ENCODE data around the gene PRSS21.

The PRSS21 gene

DNA sequence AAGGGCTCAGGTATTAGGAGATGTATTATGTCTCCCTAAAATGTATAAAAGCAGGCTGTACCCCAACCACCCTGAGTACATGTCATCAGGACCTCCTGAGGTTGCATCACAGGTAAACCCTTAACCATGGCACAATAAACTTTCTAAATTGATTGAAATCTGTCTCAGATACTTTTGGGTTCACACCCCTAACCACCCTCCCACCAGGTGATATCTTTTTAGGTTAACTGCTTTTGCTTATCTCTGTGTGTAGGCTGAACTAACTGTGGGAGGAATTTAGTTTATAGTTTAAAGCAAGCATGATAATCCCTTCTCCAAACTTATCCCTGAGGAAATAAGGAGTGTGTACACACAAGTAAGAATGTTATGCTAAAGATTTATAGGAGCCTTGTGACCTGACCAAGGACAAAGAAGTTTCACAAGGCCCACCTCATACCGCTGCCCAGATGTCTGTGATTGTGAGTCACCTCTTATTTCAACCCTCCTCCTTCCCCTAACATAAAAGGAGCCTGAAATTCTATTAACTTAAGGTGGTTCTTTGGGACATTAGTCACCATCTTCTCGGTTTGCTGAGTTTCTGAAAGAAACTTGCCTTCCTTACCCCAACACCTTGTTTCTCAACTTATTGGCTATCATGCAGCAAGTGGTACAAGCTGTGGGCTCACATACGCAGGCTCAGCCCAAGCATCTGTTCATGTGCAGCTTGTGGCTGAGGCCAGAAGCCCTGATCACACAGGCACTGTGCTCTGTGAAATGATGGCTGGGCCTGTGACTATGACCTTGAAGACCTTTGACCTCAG, 29.7 kb downstream of the PRSS21 start:
- no peak for DNase-seq

- DNase-seq: no peak
These were observed 32.1 kb downstream of the PRSS21 start for GRCh38 chr16:2848933-2849725.

DNA sequence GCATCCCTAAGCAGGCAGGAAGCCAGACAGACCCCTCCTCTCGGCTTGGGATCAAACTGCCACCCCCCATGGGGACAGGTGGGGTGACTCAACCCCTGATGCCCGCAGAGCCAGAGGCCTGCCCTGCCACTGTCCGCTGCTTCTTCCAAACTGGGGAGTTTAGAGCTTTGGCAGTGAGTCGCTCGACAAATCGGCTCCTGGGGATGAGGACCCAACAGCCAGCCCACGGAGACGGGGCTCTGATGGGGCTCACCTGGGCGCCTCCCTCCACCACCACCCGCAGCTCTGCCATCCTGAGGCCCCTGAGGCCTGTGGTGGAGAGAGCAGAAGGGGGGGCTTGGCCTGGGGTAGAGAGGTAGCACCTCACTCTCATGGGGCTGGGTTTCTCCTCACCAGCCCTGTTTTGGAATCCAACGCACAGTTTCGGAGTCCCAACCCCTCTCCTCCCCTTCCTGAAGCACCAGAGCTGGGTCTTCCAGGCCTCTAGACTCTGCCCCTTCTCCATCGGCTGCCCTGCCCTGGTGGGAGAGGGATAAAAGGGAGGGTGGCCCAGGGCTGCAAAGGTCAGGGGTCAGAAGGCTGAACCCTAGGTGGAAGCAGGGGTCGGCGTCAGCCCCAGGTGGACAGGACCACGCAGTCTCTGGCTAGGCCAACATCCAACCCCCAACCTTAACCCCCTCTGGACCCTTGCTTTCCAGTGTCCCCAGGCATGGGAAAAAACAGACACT, 35.1 kb downstream of the PRSS21 start:
- DNase-seq: no peak

GRCh38 chr16:2852731-2853507, 35.9 kb downstream of the PRSS21 start:
- DNase-seq: no peak

DNA sequence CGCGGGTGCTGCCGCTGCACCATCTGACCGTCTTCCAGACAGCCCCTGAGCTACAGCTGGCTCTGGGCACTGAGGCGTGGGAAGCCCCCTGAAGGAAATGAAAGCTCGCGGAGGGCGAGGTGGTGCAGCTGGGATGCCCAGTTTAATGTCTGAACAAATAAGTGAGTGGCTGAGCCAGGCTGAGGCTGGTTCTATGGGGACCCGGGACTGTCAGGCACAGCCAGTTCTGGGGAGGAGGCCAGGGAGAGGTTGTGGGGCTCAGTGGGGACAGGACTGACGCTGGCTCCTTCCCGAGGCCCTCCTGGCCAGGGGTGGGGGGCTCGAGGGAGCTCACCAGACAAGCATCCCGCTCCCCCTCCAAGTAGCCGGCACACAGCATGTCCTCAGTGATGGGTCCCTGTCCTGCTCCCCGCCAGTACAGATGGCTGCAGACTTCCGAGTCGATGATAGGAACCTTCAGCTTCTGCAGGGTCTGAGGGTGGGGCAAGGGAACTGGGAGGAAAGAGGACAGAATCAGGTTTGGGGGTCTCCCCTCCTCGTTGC, 36.6 kb downstream of the PRSS21 start:
- no peak for DNase-seq

GRCh38 chr16:2854700-2855309, 37.8 kb downstream of the PRSS21 start:
- DNase-seq: no peak

DNA sequence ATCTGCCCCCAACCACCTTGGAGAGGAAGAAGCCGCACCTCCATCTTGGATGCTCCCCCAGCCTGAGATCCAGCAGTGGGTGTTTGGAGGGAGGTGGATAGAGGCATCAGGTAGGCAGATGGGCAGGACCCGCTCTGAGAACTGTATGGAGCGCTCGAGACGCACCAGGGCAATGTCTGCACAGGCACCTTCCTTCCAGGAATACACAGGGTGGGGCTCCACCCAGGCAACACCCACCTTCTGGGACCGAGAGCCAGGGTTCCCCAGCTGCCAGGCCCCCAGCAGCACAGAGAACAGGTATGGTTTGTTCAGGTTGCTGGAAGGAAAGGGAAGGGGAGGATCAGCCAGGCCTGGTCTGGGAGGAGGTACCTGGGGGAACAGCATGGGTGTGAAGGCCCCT, 38.5 kb downstream of the PRSS21 start:
- DNase-seq: no peak

DNA sequence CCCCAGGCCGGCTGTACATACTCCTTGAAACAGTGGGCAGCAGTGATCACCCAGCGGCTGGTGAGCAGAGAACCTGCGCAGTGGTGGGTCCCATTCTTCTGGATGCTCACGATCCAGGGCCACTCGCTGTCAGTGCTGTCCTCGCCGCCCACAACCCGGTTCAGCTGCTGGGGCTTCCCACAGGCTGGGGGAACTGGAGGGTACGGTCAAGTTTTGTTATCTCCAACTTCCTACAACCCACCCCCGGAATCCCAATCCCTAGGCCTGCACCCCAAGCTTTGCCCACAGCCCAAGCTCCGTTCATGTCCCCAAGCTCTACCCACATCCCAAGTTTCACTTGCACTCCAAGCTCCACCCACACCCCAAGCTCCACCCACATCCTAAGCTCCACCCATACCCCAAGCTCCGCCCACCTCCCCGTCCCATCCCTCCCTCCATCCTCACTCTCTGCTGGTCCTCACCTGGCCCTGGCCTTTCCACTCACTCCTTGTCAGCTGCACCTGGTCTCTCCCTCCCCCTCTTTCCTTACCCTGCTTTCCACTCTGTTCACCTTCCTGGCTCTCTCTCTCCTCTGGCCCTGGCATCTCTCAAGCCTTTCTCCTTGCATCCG, 39.1 kb downstream of the PRSS21 start:
- no peak for DNase-seq

DNA sequence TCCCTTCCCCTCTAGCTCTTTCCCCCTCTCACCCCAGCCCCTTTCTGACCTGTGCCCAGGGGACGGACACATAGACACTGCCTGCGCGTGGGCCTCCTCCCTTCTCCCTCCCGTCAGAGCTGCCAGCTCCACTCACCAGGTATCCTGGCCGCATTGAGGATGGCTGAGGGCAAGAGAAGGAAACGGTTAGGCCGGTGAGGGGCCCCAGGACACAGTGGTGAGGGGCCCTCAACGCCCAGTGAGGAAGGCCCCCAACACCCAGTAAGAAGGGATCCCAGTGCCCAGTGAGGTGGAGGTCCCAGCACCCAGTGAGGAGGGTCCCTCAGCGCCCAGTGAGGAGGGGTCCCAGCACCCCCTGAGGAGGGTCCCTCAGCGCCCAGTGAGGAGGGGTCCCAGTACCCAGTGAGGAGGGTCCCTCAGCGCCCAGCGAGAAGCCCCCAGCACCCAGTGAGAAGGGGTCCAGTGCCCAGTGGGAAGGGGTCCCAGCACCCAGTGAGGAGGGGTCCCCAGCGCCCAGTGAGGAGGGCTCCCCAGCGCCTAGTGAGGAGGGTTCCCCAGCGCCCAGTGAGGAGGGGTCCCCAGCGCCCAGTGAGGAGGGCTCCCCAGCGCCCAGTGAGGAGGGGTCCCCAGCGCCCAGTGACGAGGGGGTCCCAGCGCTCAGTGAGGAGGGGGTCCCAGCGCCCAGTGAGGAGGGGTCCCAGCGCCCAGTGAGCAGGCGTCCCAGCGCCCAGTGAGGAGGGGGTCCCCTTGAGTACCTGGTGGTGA, 39.8 kb downstream of the PRSS21 start:
- no peak for DNase-seq

DNA sequence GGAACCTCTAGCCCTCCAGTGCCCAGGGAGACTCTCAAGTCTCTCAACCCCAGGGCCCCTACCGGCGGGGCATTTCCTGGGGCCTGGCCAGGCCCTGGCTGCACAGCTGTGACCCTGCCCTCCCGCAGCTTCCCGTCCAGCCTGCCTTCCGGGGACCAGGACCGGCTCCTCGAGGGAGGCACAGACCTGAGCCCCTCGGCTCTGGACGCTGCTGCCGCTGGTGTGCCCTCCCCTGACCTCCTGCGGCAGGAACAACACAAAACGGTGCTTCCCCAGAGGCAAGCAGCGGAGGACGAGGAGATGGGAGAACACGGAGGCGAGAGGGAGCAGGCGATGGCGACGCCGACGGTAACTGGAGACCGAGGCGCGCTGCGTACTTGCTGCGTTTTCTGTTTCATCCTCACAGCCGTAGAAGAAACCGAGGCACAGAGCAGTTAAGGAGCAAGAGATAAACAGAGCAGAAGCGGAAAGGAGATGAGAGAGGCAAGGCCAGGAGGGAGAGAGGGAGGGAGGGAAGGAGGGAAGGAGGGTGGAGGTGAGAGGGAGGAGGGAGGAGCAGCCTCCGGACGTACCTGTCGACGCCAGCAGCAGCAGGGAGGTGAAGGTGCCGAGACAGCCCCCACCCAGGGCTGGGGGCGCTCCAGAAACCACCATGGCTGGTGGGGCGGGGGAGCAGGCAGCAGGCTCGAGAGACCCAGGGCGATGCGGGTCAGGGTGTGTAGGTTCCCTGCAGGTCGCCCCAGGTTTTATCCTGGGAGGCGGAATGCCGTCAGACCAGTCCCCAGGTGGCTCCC, 40.6 kb downstream of the PRSS21 start, which contains the start of gene PRSS22:
PRSS22 (minus strand) TSS at position 720 of the 794 bp plus-strand sequence; CDS start at position 654, 66 bp downstream.
- DNase-seq: no peak

GRCh38 chr16:2858245-2859025, 41.4 kb downstream of the PRSS21 start:
- DNase-seq: no peak

DNA sequence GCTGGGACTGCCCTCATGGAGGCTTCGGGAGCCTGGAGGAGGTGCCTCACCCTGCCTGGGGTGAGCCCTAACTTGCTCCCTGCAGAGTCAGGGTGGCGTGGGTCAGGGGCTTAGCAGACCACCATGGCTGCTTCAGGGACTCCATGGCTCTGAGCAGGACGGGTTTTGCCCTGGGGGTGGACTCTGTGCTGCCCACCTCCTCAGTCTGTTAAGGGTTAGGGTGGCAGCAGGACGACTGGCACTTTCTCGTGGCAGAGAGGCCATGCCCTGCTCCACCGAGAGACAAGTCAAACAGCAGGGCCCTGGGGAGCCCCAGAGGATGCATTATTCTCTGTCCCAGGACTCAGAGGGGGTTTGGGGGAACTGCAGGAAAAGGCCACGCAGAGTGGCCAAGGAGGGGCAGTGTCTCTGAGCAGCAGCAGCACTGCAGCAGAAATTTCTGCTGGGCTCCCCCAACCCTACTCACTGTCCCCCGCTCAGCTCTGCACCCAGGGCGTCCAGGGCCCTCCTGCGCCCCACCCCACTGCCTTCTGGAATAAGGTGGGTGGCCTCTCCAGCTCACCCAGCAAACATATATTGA, 42.7 kb downstream of the PRSS21 start:
- no peak for DNase-seq

- no peak for DNase-seq
These were observed 44.0 kb downstream of the PRSS21 start for GRCh38 chr16:2860826-2861567.

GRCh38 chr16:2865651-2866050, 48.6 kb downstream of the PRSS21 start:
- DNase-seq: no peak

- no peak for DNase-seq
These were observed 49.4 kb downstream of the PRSS21 start for GRCh38 chr16:2866431-2866830.

DNA sequence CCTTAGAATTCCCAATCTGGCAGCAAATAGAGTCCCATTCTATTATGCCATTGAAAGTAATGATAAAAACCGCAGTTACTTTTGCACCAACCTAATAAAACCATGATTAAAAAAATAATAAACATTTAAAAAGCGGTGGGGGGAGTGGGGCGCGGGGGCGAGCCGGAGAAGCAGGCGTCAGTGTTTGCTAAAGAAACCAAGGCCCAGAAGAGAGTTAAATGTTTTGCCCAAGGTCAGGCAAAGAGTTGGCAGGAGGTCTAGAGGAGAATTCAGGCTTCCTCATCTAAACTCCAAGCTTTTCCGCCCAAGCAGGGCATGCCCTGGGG, 50.6 kb downstream of the PRSS21 start:
- DNase-seq: no peak

DNA sequence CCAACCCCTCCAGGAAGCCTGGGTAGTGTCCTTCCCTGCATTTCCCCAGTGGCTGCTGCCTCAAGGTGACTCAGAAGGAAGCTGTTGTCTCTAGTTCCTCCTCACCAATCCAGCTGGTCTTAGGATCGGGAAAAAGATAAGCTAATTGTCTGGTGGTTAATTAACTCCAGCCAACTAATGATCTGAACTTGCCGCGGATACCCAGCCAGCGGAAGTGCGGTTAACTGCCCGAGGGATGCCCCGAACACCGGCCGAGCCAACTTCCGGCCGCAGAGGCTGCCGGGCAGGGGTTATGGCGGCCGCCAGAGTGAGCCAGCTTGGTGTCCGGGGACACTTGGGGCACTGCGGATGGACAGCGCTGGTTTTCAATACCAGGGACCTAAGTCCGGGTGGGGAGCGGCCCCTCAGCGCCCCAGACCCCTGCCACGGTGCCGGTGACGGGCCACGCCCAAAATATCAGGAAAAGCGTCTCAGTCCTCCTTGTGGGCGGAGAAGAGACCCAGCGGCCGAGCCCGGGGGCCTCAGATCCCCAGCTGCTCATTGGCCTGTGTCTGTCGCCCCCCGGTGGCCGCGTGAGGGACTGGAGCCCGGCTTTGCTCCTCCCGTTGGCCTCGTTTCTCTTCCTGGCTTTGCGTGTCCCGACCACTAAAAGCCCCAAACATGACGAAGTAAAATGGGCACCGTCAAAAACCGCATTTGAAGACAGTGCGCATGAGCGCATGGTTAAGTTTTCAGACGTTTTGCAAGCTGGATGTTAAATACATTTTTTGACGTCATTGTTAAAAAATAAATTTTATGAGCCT, 51.2 kb downstream of the PRSS21 start:
- peak; percentile 94 to 99 for DNase-seq

Measured in bone marrow (tissue), 2 donors.